Prostate gland (tissue), 2 donors: ENCODE measurements around the gene MYO16.

Experiments
- POLR2A ChIP-seq: fragments of 450-650 bp; IDR thresholded peaks from one replicate; pipeline ENCODE4 v1.6.1; 2016; ENCODE audit warnings: antibody characterized with exemption, mild to moderate bottlenecking
- POLR2AphosphoS5 ChIP-seq: sonication (generic); formaldehyde crosslinking; IDR thresholded peaks from one replicate; pipeline ENCODE4 v1.6.1; 2017; ENCODE audit warnings: antibody characterized with exemption
- TF ChIP-seq, protein P1 (sequence below), 4 experiments: fragments of 200-600 bp in 2 of 4; fragments of 450-650 bp in 2 of 4; sonication (generic) in 2 of 4; IDR thresholded peaks; 1 replicate in 3 of 4; 2 replicates in 1 of 4; pipeline ENCODE4 v1.5.1; 2016 to 2019; ENCODE audit warnings: antibody characterized with exemption in 4 of 4, mild to moderate bottlenecking in 2 of 4, moderate library complexity in 2 of 4

GRCh38 chr13:108768035-108768434, 138.6 kb downstream of the MYO16 start:
- TF ChIP-seq, protein P1, sequence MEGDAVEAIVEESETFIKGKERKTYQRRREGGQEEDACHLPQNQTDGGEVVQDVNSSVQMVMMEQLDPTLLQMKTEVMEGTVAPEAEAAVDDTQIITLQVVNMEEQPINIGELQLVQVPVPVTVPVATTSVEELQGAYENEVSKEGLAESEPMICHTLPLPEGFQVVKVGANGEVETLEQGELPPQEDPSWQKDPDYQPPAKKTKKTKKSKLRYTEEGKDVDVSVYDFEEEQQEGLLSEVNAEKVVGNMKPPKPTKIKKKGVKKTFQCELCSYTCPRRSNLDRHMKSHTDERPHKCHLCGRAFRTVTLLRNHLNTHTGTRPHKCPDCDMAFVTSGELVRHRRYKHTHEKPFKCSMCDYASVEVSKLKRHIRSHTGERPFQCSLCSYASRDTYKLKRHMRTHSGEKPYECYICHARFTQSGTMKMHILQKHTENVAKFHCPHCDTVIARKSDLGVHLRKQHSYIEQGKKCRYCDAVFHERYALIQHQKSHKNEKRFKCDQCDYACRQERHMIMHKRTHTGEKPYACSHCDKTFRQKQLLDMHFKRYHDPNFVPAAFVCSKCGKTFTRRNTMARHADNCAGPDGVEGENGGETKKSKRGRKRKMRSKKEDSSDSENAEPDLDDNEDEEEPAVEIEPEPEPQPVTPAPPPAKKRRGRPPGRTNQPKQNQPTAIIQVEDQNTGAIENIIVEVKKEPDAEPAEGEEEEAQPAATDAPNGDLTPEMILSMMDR (IDR thresholded peaks at IDR 0.05): no peak
- TF ChIP-seq POLR2A: no peak
- no peak for TF ChIP-seq POLR2AphosphoS5
